GM19324 (cell line): Measurements from ENCODE around the gene SNED1.

Experiments
- ATAC-seq: cut with Tn5 transposase; IDR thresholded peaks from one replicate; pipeline ENCODE4 v1.9.1; 2021; ENCODE audit warnings: mild to moderate bottlenecking, moderate library complexity; ENCODE audit not compliant: unreplicated experiment, low FRiP score

The SNED1 gene

DNA sequence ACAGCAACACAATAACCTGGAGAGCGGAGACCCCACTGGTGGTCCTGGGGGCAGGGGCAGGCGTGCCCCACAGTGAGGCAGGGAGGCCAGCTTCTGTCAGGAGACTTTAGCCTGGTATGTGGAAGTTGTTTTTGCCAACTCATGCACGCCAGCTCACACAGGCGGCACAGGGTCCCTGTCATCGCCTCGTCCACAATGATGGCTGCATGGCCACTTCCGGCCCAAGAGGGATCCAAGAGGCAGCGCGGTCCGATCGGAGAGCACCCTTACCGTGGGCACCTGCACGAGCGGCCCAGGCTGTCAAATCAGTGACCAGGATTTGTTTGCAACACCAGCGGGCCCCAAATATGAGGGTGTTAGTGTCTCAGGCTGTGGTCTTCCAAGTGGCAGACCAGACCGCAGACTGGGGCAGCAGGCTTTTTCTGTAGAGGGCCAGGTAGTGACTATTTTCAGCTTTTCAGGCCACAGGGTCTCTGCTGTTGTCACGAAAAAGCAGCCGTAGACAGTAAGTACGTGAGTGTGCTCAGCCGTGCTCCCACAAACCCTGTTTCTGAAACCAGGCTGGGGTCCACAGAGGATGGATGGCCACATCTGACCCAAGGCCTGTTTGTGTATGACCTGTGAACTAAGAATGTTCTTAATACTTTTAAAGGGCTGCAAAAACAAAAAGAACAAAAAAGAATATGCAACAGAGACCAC lies 21.2 kb downstream of the SNED1 start:
- no peak for ATAC-seq

- no peak for ATAC-seq
Measured at GRCh38 chr2:241020201-241020600, 21.8 kb downstream of the SNED1 start.

DNA sequence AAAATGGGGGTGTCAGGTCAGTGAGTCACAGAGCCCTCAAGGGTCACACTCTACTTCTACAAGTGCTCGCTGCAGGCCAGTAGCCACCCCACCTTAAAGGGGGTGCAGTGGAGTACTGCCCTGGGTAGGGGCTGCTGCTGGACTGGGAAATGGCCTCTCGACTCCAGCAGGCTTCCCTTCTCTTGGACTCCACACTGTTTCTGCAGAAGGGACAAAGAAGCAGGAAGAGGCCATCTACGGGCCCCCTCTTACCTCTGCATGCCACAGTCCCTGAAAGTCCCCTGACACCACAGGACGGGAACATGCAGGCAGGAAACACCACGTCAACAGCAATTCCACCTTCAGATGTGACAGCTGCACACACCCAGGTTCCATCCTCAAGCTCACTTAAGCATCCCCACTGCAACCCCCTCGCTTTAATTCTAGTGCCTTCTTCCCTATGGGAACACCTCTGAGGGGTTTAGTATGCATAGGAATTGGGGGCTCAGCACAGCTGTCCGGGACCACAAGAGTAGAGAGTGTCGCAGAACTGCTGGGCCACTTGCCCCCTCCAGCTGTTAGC lies 22.3 kb downstream of the SNED1 start:
- no peak for ATAC-seq

DNA sequence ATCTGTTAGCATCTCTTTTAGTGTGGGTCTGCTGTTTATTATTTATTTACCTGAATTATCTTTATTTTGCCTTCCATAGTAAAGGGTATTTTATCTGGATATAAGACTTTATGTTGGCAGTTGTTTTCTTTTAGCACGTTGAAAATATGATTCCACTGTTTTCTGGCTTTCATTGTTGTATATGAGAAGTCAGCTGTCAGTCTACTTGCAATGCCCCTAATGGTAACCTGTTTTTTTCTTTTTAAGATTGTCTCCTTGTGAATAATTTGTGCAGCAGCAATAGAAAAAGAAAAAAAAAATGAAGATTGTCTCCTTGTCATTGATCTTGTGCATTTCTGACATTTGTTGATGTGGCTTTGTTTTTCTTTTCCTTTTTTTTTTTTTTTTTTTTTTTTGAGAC lies 27.2 kb downstream of the SNED1 start:
- ATAC-seq: no peak

- no peak for ATAC-seq
Measured at GRCh38 chr2:241029599-241030332, 31.3 kb downstream of the SNED1 start.

- no peak for ATAC-seq
Measured at GRCh38 chr2:241030333-241030680, 31.9 kb downstream of the SNED1 start.

DNA sequence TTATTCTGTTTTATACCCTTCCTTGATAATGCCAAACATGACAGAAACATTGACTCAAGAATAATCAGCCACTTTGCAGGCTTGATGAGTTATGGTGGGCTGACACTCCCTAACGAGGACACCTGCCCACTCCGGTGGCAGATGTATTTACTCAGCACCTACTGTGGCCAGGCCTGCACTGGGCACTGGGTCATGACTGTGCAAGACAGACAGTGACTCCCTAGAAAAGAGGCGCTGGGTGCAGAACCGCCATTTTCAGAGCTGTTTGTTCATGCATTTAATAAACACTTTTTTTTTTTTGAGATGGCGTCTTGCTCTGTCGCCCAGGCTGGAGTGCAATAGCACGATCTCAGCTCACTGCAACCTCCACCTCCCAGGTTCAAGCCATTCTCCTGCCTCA lies 32.5 kb downstream of the SNED1 start:
- no peak for ATAC-seq

DNA sequence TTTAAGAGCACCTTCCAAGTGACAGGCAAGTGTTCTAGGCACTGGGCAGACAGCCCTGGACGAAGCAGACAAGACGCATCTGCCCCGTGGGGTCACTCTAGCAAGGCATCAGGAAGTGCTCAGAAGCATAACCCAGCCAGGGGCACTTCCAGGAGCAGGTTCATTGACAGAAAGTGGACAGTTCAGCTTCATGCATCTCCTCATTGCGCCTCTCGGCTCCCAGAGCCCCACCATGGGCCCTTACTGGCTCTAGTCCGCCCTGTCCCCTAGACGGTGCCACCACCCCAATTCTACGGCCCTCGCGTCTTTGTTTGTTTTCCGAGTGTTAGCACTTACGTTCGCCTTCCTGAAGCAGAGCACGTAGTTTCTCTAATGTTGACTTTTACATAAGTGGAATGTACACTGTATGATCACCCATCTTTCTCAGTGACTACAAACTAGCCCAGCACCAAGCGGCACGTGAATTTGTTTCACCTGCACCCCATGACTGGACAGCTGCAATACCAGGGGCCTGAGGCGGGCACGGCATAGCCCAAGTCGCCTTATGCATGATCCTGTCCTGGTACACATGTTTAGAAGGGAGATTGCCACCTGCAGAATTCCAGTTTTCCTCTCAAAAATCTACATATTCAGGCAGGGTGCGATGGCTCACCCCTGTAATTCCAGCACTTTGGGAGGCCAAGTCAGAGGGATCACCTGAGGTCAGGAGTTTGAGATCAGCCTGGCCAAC lies 33.2 kb downstream of the SNED1 start:
- ATAC-seq: no peak

DNA sequence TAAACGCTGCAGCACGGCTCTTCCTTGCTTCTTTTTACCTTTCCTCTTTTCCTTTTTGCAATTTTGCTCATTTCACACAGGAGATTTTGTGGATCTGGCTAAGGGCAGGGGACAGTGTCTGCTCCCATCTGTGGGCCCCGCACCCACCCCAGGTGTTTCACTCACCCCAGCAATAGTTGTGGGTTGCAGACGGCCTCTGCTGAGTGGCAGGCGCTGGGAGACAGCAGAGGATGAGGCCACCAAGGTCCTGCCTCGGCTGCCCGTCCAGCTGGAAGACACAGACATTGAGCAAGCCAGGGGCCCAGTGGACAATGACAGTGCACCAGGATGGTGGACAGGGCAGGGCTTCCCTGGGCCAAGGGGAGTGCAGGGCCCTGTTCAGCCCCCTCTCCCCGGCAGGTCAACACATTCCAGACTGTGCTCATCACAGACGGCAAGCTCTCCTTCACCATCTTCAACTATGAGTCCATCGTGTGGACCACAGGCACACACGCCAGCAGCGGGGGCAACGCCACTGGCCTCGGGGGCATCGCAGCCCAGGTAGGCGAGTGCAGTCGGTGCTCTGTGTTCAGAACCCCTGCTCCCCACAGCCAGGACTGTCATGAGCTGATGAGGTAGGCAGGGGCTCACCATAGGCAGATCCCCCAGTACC lies 35.0 kb downstream of the SNED1 start:
- ATAC-seq: no peak

GRCh38 chr2:241033994-241034393 lies 35.6 kb downstream of the SNED1 start:
- no peak for ATAC-seq

- ATAC-seq: no peak
Measured at GRCh38 chr2:241034490-241035141, 36.2 kb downstream of the SNED1 start.

DNA sequence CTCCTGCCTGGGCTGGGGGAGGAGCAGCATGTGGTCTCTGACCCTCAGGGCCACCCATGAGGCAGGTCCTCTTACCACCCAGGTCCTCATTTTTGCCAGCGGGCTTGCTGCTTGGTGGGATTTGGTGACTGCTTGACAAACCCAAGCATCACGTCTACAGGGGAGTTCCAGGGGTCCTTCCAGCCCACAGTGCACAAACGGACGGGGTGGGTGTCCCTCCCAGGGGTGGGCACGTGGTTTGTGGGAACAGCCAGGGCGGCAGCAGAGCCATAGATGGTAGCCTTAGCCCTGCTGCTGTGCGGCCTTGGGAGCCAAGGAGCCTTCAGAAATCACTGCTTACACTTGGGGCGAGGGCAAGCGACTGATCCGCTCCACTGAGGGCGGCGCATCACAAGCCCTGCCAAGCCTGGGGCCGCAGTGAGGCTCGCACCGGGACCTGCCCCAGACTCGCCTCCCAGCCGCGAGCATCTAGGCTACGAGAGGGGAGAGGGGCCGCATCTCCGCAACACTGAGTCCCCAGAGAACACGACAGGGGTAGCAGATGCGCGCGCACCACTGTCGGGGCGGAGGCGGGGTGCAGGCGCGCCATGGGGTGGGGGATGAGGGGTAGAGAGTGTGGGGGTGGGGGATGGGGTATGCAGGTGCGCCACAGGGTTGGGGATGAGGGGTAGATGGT lies 36.9 kb downstream of the SNED1 start:
- ATAC-seq: no peak

- ATAC-seq: no peak
Measured at GRCh38 chr2:241035818-241036396, 37.5 kb downstream of the SNED1 start.

DNA sequence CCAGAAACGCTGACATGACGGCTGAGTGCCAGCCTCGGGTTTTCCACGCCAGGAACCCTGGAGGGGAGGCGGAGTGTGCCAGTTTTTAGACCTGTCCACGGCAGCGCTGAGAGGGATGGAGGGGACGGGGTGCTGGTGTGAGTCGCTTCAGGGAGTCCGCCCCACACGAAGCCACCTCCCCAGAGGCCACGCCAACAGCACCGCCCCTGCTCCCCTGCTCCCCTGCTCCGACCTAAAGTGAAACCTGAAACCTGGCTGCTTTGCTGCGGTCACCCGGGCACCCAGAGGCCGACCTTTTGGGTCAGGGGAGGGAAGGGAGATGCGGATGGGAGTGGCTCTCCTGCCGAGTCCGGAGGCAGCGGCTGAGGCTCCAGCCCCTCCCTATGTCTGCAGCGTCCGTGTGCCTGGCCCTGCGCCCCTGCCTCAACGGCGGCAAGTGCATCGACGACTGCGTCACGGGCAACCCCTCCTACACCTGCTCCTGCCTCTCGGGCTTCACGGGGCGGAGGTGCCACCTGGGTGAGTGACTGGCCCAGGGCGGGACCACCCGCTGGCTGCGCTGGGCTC lies 38.1 kb downstream of the SNED1 start:
- ATAC-seq: peak; percentile 71

DNA sequence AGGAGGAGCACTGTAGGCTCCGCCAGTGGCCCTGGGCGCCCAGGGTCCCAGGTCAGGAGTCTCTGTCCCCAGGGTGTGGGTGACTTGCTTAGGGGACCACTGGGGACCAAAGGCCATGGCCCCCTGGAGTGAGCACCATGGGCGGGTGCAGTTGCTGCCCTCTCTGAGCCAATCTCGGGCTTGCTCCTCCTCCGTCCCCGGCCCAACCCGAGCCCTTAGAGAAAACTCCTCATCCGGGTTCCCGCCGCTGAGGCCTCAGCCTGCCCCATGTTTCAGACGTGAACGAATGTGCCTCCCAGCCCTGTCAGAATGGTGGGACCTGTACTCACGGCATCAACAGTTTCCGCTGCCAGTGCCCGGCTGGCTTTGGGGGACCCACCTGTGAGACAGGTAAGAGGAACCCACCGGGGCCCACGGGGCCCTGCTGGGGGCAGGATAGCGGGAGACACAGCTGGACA lies 38.6 kb downstream of the SNED1 start:
- ATAC-seq: no peak

DNA sequence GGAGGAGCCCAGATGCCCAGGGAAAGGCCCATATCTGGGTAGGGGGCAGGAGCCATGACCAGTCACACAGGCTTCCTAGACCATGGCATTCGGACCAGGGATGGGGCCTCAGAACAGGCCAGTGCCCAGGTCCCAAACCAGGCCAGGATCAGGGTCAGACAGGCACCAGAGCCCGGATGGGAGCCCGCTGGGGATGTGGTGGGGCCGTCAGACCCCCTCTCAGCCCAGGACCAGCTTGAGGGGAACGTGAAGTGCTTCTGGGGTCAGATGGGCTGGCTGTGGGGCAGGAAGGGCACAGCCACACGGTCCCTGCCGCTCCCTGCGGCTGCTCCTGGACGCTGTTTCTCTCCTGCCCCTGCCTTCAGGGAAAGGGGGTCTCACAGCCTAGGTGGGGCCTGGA lies 39.1 kb downstream of the SNED1 start:
- no peak for ATAC-seq

GRCh38 chr2:241038374-241039180 lies 40.2 kb downstream of the SNED1 start:
- no peak for ATAC-seq

- no peak for ATAC-seq
Measured at GRCh38 chr2:241039416-241039815, 41.0 kb downstream of the SNED1 start.
